ENCODE results near the gene SFT2D3.
"Not testable (repeated sequence)": the region's sequence is repeated elsewhere in the genome, so short reads cannot be mapped to it uniquely, and the experiment has no call there.

The SFT2D3 gene

DNA sequence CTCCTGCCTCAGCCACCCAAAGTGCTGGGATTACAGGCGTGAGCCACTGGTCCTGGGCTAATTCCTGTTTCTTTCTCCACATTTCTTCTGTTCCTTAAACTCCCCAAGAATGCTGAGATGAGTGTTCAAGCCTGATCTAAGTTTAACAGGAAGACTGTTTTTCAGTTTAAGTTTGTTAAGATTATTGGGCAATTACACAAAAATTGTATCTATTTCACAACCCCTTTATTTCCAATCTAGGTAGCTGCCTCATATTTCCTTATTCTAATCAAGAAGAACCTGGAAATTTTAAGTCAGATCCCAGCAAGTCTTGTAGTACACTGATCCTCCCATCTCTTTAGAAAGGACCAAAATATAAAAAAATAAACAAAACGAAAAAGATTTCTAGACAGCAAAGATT is 11.7 kb downstream of the SFT2D3 start:
- DNase-seq = no peak

GRCh38 chr2:127713562-127713961 is 12.3 kb downstream of the SFT2D3 start:
- DNase-seq = no peak

- no peak for DNase-seq
These were observed 14.6 kb downstream of the SFT2D3 start for GRCh38 chr2:127715778-127716449.

DNA sequence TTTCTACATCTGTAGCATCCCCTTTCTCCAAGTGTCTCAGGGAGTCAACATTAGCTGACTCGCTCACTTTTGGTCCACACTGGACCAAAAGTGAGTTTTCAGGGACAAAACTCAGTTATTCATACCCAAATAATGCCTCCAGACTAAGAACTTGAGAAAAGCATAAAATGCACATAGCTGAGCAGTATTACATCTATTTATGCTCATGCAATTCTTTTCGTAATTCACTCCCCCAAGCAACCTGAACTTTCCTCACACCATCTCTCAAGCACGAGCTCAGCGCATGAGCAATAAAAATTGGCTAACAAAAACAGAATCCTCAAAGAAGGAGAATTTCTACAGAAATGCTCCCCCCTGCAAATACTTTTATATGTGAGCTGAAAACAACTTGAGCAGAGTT is 17.0 kb downstream of the SFT2D3 start:
- no peak for DNase-seq

GRCh38 chr2:127719301-127720218 is 18.3 kb downstream of the SFT2D3 start:
- DNase-seq = no peak

GRCh38 chr2:127721311-127721977 is 20.1 kb downstream of the SFT2D3 start:
- DNase-seq = no peak

- DNase-seq = no peak
These were observed 20.7 kb downstream of the SFT2D3 start for GRCh38 chr2:127721978-127722355.

DNA sequence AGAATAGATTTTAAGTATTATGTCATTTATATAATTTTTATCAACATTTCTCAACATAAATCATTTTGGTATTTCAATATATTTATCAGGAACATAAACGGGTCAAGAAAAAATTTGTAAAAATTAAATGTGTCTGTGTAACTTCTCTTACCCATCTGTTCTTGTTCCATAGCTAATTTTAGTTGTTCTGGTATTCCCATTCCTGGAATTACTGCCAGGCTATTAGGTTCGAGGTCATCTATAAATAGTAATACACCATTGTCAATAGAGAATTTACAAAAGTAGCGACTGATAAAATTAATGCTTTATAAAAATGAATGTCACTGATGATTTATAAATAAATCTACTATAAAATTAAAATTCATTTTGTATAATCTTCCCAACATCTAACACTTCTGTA is 21.5 kb downstream of the SFT2D3 start:
- no peak for DNase-seq

- DNase-seq = no peak
These were observed 25.0 kb downstream of the SFT2D3 start for GRCh38 chr2:127726158-127726880.

DNA sequence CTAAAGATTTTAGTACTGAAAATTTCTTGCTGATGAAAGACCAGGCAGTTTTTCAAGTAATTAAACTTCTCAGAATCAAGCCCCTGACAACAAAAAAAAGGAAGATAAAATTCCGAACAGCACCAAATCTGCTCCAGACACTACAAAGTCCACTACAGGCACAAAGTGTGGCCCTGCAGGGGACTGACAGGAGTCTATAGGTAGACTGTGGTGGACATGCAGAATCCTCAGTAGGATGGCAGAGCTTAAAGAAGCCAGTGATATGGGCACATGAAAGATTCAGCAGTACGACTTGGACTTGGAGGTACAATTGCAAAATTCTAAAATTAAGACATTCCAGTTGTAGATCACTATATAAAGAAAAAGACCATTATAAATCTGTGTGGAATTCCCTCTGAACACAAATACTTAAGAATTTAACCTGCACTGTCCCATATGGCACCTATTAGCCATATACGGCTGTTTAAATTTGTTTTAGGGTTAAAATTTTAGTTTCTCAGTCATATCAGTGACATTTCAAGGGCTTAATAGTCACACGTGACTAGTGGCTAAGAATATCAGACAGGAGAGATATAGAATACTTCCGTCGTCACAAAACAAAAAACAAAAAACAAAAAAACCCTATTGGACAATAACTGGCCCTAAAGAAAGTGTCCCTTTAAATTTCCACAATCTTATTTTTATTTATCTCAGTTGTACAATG is 32.0 kb downstream of the SFT2D3 start:
- no peak for DNase-seq

DNA sequence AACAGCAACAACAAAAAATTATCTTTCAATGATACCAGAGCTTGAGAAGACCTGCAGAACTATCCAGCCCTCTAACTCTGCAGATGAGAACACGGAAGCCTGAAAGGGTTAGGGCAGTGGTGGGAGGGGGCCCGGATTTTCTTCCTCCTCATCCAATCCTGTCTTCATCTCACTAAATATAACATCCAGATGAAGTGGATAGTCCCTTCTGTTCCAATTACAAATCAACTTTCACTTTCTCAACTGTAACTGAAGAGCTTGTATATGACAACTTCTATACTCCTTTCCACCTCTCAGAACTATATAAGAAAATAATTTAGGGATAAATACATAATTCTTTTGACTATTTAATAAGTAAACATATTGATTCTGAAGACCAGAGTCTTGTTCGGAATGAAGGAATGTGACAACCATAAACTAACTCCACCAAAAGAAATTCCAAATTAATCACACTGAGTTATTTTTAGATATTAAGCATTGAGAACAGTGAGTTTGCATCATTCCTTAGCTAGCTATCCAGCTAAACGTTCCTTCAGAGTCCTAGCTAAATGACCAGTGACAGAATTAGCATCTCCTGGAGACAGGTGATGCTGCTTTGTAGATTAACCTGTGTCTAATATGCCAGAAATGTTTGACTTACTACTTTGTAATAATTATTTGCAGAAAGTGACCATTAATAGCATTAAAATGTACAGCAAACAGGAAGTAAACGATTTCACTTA is 32.7 kb downstream of the SFT2D3 start:
- DNase-seq = no peak

DNA sequence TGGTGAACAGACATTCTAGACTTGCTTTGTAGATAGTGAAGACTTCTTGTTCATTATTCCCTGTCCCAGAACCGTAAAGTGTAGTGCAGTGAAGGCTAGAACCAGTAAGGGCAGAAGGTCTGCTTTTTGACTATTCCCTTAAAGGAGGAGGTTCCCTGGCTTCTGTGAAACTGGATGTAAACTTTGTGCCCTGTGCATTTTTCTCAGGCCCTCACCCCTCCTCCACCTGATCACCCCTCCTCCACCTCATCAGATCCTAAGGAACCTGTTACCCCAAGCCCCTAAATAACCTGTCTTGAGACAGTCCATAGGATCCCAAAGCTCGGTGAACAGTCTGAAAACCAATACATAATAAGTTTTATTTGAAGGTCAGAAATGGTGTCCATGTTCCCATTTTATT is 33.7 kb downstream of the SFT2D3 start:
- DNase-seq = no peak

DNA sequence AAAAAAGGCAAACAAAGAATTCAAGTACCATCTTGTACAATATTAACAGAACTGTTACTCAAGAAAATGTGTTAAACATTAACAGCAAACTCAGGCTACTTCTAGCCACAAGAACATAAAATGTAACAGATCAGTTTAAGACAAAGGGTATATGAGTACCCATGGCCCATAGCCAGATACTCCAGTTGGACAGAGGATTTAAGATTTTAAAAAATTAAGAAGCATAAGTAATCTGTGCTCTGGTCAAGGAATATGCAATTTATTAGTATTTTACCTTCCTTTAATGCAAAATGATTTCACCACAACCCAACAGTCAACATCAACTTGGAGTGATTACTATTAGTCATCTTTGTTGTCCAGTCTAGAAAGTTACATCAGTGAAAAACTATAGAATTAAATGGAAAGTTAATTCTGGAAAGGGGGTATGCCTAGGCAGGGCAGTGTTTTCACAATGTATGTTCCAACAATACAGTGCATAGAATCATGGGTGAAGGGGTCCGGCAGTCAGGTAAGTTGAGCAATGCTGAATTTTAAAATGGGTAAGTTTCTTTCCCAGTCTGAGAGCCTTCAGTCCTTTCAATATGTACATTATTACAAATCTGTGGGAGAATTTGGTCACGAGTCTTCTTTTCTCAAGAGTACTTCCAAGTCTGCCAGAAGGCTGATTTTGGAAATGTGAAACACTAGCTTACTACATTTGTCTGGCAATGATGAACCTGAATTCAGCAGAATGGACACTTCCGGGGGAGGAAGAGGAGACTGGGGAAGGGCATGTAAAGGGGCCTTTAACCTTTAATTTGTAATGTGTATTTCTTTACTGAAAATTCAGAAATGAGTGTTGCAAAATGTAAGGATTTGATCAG is 34.5 kb downstream of the SFT2D3 start:
- DNase-seq = no peak

DNA sequence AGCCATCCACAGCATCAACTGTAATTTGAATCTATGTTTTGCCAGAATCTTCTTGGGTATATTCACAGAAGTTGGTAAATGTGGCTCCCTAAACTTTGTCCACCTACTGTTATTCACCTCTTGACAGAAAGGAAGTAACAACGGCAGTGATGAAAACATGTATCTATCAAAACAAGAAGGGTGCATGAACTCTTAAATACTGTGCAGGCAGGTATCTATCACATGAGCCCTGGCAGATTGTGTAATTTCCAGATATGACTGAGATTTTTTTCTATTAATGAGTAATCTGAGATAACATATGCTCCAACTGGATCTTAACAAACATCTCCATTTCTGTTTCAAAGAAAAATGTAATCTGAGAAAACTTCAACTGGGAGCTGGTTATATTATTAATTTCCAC is 36.6 kb downstream of the SFT2D3 start:
- DNase-seq = no peak

- DNase-seq = no peak
These were observed 38.5 kb downstream of the SFT2D3 start for GRCh38 chr2:127739800-127740199.

GRCh38 chr2:127740665-127741288 is 39.5 kb downstream of the SFT2D3 start:
- DNase-seq = no peak

GRCh38 chr2:127743477-127744026 is 42.3 kb downstream of the SFT2D3 start:
- no peak for DNase-seq

GRCh38 chr2:127747621-127748020 is 46.3 kb downstream of the SFT2D3 start:
- DNase-seq = no peak

- DNase-seq = not testable (repeated sequence)
These were observed 48.2 kb downstream of the SFT2D3 start for GRCh38 chr2:127749537-127749936.

DNA sequence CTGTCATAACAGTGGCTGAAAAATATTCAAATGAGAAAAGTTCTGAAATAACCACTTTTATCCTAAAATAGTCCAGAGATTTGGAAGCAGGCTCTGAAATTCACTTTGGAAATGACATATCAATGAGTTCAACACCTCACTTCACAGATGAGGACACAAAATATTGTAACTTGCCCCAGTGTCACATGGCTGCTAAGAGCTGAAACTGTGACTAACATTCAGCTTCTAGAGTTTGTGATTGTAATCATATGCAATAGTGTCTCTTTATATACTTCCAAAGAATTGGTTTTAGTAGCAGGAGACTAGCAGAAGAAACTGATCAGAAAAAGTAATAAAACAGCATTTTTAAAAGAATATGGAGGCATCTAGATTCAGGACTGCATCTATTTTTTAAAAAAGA is 52.1 kb downstream of the SFT2D3 start:
- DNase-seq = no peak

Data from activated CD4-positive, alpha-beta T cell treated with anti-CD3 and anti-CD28 coated beads for 1 hour (primary cell).